Fibroblast of lung (primary cell): ENCODE measurements around the gene KNDC1. TPM values are rescaled to one million over a fixed set of nuclear protein-coding genes. Genes with fewer than 3 reads are reported as not detected.

Experiments used
- DNase-seq, 2 donors: peaks; one replicate each; pipeline versions ENCODE4 v3.0.0 to v3.0.0-alpha.2; 2010; ENCODE audit warnings: low read depth in 2 of 2
- H2AFZ ChIP-seq: 2 replicates; pipeline ENCODE4 v1.5.1; 2012; ENCODE audit warnings: low read length, control low read depth, inconsistent platforms
- H3K27ac ChIP-seq: 2 replicates; pipeline ENCODE4 v1.5.1; 2011; ENCODE audit warnings: low read length, control low read depth; ENCODE audit not compliant: insufficient read depth
- H3K27me3 ChIP-seq: 2 replicates; pipeline ENCODE4 v1.5.1; 2011; ENCODE audit warnings: mild to moderate bottlenecking, low read length; ENCODE audit not compliant: control insufficient read depth, insufficient read depth
- H3K36me3 ChIP-seq: 2 replicates; pipeline ENCODE4 v1.5.1; 2011; ENCODE audit warnings: low read length; ENCODE audit not compliant: control insufficient read depth, insufficient read depth
- H3K4me1 ChIP-seq: 2 replicates; pipeline ENCODE4 v1.5.1; 2011; ENCODE audit warnings: low read length; ENCODE audit not compliant: control insufficient read depth, insufficient read depth; ENCODE audit errors: extremely low read depth
- H3K4me2 ChIP-seq: 2 replicates; pipeline ENCODE4 v1.5.1; 2011; ENCODE audit warnings: low read length, control low read depth; ENCODE audit not compliant: insufficient read depth; ENCODE audit errors: extremely low read depth
- H3K4me3 ChIP-seq, 4 experiments: fragments of 200-600 bp in 1 of 4; sonication (generic) in 1 of 4; replicated peaks in 1 of 4; 2 replicates each; pipeline ENCODE4 v1.5.1; 2011 to 2016; ENCODE audit warnings: low read length in 4 of 4, low read depth in 3 of 4, mild to moderate bottlenecking in 3 of 4, control low read depth in 2 of 4, inconsistent platforms in 1 of 4, mixed read lengths in 1 of 4; ENCODE audit not compliant: insufficient read depth in 1 of 4; ENCODE audit errors: control extremely low read depth in 1 of 4
- H3K79me2 ChIP-seq: 2 replicates; pipeline ENCODE4 v1.5.1; 2012; ENCODE audit warnings: mild to moderate bottlenecking, low read length, inconsistent platforms; ENCODE audit not compliant: control insufficient read depth, insufficient read depth
- H3K9ac ChIP-seq: 2 replicates; pipeline ENCODE4 v1.5.1; 2011; ENCODE audit warnings: mild to moderate bottlenecking, low read length, control low read depth; ENCODE audit not compliant: insufficient read depth
- H3K9me3 ChIP-seq: 2 replicates; pipeline ENCODE4 v1.5.1; 2012; ENCODE audit warnings: low read depth, low read length; ENCODE audit not compliant: control insufficient read depth, insufficient read depth
- H4K20me1 ChIP-seq: 2 replicates; pipeline ENCODE4 v1.5.1; 2011; ENCODE audit warnings: low read length; ENCODE audit not compliant: control insufficient read depth, insufficient read depth; ENCODE audit errors: extremely low read depth
- EZH2 ChIP-seq: IDR thresholded peaks from 2 replicates; pipeline ENCODE4 v1.5.1; 2012; ENCODE audit warnings: low read length, control low read depth, mild to moderate bottlenecking; ENCODE audit errors: missing control alignments
- polyA plus RNA-seq, 2 donors: library from polyadenylated mRNA; depleted of rRNA in 1 of 2; stranded (reverse) in 1 of 2; unstranded in 1 of 2; fragments of >200 nt; gene quantifications; 2 replicates each; pipeline ENCODE4 v1.2.1, GENCODE V29; 2011 to 2012; ENCODE audit warnings: missing spikeins in 1 of 2
- total RNA-seq: library from RNA; depleted of rRNA; stranded (reverse); fragments of >200 nt; gene quantifications from 2 replicates; pipeline ENCODE4 v1.2.1, GENCODE V29; 2014
- TF ChIP-seq, protein P1 (sequence below), 2 donors: IDR thresholded peaks in 1 of 2; conservative IDR thresholded peaks in 1 of 2; 1 replicate in 1 of 2; 2 replicates in 1 of 2; pipeline ENCODE4 v1.5.1; 2011 to 2012; ENCODE audit warnings: low read length in 2 of 2, control low read depth in 1 of 2, inconsistent platforms in 1 of 2, low read depth in 1 of 2, mild to moderate bottlenecking in 1 of 2

KNDC1 gene
- total and polyA plus RNA-seq, 2 donors (not counting 1 experiment from before 2014, with no cell fraction given), result 0.20 to 0.50 TPM

DNA sequence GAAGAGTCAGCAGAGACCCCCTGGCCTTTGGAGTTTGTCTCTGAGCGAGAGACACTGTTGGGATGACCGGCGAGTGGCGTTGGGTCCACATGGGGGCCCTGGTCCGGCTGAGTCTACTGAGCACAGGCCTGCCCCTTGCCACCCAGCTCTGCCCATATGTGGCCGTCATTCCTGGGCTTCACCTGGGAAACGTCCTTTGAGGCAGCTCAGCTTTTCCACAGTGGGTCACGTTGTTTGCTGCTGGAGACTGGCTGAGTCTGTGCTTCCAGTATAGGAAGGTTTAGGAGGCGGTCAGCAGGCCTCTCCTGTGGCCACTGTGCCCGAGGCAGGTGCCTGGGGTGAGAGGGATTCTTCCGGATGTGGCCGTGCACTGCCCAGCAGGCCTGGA, 99.6 kb downstream of the KNDC1 start:
- Histone ChIP-seq H3K9ac (no peak overlapping the region), H3K4me1 (peaks cover 27% of the 10 kb centered on the region), H3K79me2 (no peaks in the 10 kb centered on the region), H3K27ac (peak overlapping the region; percentile 89), H3K27me3 (no peaks in the 10 kb centered on the region), H4K20me1 (no peaks in the 10 kb centered on the region), H3K9me3 (no peaks in the 10 kb centered on the region), H3K36me3 (no peaks in the 10 kb centered on the region), H3K4me2 (peak overlapping the region; percentile 37), H3K4me3 (no peak overlapping the region), H2AFZ (no peak overlapping the region)
- TF ChIP-seq, protein P1, sequence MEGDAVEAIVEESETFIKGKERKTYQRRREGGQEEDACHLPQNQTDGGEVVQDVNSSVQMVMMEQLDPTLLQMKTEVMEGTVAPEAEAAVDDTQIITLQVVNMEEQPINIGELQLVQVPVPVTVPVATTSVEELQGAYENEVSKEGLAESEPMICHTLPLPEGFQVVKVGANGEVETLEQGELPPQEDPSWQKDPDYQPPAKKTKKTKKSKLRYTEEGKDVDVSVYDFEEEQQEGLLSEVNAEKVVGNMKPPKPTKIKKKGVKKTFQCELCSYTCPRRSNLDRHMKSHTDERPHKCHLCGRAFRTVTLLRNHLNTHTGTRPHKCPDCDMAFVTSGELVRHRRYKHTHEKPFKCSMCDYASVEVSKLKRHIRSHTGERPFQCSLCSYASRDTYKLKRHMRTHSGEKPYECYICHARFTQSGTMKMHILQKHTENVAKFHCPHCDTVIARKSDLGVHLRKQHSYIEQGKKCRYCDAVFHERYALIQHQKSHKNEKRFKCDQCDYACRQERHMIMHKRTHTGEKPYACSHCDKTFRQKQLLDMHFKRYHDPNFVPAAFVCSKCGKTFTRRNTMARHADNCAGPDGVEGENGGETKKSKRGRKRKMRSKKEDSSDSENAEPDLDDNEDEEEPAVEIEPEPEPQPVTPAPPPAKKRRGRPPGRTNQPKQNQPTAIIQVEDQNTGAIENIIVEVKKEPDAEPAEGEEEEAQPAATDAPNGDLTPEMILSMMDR (conservative IDR thresholded peaks at IDR 0.05 in 1 of 2, IDR thresholded peaks at IDR 0.05 in 1 of 2; ENCODE audit: low read depth in 1 of 2, low read length in 2 of 2), result no peak
- TF ChIP-seq EZH2, result no peak
- DNase-seq, result no peak

DNA sequence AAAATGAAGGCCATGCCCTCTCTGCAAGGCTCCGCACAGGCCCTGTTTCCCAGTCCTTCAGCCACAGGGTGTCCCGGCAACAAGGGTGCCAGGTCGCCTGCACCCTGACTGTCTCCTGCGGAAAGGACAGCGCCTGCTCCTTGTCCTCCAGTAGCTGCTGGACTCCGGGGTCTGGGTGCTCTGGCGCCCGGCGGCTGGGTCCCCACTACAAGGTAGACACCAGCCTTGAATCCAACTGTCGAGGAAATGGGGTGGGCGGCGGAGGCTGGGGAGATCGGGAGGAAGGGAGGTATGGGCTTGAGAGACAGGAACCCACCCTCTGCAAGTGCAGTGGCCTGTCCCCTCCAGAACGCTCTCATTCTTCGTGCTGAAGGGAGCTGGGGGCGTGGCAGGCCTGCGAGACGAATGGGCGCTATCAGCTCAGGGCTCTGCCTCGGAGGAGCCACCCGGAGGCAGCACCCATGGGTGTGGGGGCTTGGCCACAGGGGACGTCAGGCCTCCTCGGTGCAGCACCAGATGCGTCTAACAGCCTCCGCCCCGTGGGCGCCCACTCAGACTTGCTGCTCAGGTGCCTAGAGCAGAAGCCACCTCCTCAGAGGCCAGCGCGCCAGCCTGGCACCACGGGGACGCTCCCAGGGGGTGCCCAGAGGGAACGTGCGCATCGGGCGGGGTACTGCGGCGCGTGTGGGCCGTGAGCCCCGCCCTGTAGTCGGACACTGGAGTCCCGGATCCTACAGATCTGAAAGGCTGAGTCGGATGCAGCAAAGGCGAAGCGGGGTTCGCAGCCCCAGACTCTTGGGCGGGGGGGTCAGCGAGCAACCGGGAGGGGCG, 101.1 kb downstream of the KNDC1 start:
- peak in 1 of 2 donors; percentile 13 for DNase-seq
- H3K9ac ChIP-seq, result peak overlapping the region; percentile 76

DNA sequence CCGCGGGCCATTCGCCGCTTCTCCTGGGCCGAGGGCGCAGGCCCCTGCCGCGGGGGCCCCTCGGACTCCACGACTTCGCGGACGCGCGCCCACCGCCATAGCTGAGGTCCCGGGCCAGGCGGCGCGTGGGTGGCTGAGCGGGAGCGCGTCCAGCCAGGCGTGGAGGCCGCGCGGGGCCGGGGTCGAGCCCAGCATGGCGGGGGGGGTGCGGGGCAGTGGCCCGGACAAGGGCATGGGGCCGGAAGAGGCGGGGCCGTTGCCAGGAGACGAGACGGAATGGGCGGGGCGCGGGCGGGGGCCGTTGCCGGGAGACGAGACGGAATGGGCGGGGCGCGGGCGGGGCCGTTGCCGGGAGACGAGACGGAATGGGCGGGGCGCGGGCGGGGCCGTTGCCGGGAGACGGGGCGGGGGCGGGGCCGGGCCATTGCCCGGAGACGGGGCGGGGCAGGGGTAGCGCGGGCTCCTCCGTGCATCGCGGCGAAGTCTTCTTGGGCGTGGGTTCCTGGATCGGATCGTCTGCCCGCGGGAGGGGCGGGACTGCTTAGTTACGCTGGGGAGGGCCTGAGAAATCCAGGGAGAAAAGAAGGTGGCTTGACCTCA, 101.8 kb downstream of the KNDC1 start:
- no peaks in the 10 kb centered on the region for H3K36me3 ChIP-seq
- H3K4me1 ChIP-seq, result peaks cover 27% of the 10 kb centered on the region
- peak overlapping the region; percentile 88 for H3K4me2 ChIP-seq
- H3K27ac ChIP-seq, result peak overlapping the region; percentile 75
- no peaks in the 10 kb centered on the region for H4K20me1 ChIP-seq
- H3K27me3 ChIP-seq, result no peaks in the 10 kb centered on the region
- H3K9ac ChIP-seq, result peak overlapping the region; percentile 76
- H3K4me3 ChIP-seq, result peak overlapping the region; percentile 9 to 56 (median 41)
- no peak for TF ChIP-seq EZH2
- TF ChIP-seq, protein P1 (conservative IDR thresholded peaks at IDR 0.05 in 1 of 2, IDR thresholded peaks at IDR 0.05 in 1 of 2; ENCODE audit: low read depth in 1 of 2, low read length in 2 of 2), result no peak
- no peak overlapping the region for H2AFZ ChIP-seq
- peak; percentile 50 to 55 for DNase-seq
- no peaks in the 10 kb centered on the region for H3K9me3 ChIP-seq
- H3K79me2 ChIP-seq, result no peaks in the 10 kb centered on the region

More for the DNA sequence above, 101.1 kb downstream of the KNDC1 start:
- Histone ChIP-seq H3K4me1 (peaks cover 27% of the 10 kb centered on the region), H3K27ac (peak overlapping the region; percentile 75), H3K79me2 (no peaks in the 10 kb centered on the region), H3K36me3 (no peaks in the 10 kb centered on the region), H3K4me2 (peak overlapping the region; percentile 88), H3K4me3 (peak overlapping the region; percentile 28 to 56 (median 41)), H3K9me3 (no peaks in the 10 kb centered on the region), H2AFZ (no peak overlapping the region), H3K27me3 (no peaks in the 10 kb centered on the region), H4K20me1 (no peaks in the 10 kb centered on the region)
- TF ChIP-seq, protein P1 (conservative IDR thresholded peaks at IDR 0.05 in 1 of 2, IDR thresholded peaks at IDR 0.05 in 1 of 2; ENCODE audit: low read depth in 1 of 2, low read length in 2 of 2), result no peak
- TF ChIP-seq EZH2, result no peak
